PFSK-1 (cell line): ENCODE data around the gene TRIM46. TPM values are rescaled to one million over a fixed set of nuclear protein-coding genes. Genes with fewer than 3 reads are reported as not detected.

ENCODE experiments used
- FOXP2 ChIP-seq: optimal IDR thresholded peaks from 2 replicates; pipeline ENCODE3; 2011; ENCODE audit warnings: borderline replicate concordance, control low read depth, inconsistent platforms; ENCODE audit not compliant: insufficient read depth; ENCODE audit errors: extremely low read length, extremely low read depth
- POLR2AphosphoS5 ChIP-seq: IDR thresholded peaks from 2 replicates; pipeline ENCODE4 v1.6.1; 2012; ENCODE audit warnings: low read depth, mild to moderate bottlenecking, control low read depth, low read length, moderate library complexity
- SIN3A ChIP-seq: IDR thresholded peaks from 2 replicates; pipeline ENCODE4 v1.6.1; 2012; ENCODE audit warnings: mild to moderate bottlenecking, low read length, moderate library complexity, borderline replicate concordance; ENCODE audit not compliant: insufficient read depth
- TAF1 ChIP-seq: IDR thresholded peaks from 2 replicates; pipeline ENCODE4 v1.6.1; 2012; ENCODE audit warnings: low read length, control low read depth, borderline replicate concordance; ENCODE audit not compliant: insufficient read depth
- polyA plus RNA-seq: library from polyadenylated mRNA; unstranded; fragments of >200 nt; gene quantifications from one replicate; pipeline ENCODE4 v1.2.1, GENCODE V29; 2012; ENCODE audit warnings: low read depth, missing spikeins; ENCODE audit not compliant: insufficient read length
- TF ChIP-seq, protein P1 (sequence below), 2 experiments: IDR thresholded peaks; 2 replicates each; pipeline versions ENCODE4 v1.6.1 to v1.8.0; 2011 to 2012; ENCODE audit warnings: low read depth in 2 of 2, low read length in 2 of 2, control low read depth in 1 of 2, inconsistent platforms in 1 of 2, mild to moderate bottlenecking in 1 of 2, moderate library complexity in 1 of 2; ENCODE audit not compliant: insufficient read depth in 1 of 2

The TRIM46 gene, protein sequence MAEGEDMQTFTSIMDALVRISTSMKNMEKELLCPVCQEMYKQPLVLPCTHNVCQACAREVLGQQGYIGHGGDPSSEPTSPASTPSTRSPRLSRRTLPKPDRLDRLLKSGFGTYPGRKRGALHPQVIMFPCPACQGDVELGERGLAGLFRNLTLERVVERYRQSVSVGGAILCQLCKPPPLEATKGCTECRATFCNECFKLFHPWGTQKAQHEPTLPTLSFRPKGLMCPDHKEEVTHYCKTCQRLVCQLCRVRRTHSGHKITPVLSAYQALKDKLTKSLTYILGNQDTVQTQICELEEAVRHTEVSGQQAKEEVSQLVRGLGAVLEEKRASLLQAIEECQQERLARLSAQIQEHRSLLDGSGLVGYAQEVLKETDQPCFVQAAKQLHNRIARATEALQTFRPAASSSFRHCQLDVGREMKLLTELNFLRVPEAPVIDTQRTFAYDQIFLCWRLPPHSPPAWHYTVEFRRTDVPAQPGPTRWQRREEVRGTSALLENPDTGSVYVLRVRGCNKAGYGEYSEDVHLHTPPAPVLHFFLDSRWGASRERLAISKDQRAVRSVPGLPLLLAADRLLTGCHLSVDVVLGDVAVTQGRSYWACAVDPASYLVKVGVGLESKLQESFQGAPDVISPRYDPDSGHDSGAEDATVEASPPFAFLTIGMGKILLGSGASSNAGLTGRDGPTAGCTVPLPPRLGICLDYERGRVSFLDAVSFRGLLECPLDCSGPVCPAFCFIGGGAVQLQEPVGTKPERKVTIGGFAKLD
- polyA plus RNA-seq, result 0.38 TPM

DNA sequence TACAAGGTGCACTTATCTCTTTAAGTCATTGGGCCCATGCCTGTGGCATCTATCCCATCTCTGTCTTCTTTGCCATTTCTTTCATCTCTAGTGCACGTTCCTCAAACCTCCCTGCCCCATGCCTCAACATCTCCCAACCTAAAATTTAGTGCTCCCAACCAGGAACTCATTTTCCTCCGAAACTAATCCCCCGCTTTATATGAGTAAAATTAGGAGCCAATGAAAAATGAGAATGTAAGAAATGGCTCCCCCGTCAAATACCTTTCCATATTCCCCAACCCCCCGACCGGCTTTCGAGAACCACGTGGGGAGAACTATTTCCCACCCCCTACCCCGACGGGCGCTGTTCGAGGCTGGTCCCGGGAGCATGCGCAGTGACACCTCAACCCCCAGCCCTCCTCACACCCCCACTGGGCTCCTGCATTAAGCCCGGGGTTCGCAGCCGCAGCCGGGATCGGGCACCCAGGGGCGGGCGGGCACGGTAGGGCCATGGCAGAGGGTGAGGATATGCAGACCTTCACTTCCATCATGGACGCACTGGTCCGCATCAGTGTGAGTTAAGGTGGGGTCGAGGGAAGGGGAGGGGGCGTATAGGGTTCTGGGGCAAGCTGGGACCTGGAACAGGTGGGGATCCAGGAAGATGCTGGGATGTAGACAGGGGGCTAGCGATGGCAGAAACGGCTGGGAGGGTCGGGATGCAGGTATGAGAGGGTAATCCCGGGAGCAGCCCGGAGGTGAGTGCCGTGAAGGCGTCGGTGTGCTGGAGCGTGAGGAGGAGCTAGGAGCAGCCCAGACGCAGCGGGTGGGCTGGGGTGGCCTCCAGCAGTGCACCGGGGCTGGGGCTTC is at the start of gene TRIM46:
Gene TRIM46 (plus strand): TSS at position 372 of the 846 bp plus-strand sequence. CDS start 118 bp downstream, at position 490.
- no peak for TF ChIP-seq FOXP2
- TF ChIP-seq SIN3A, result no peak
- no peak for TF ChIP-seq TAF1
- no peak for TF ChIP-seq POLR2AphosphoS5
- TF ChIP-seq, protein P1, sequence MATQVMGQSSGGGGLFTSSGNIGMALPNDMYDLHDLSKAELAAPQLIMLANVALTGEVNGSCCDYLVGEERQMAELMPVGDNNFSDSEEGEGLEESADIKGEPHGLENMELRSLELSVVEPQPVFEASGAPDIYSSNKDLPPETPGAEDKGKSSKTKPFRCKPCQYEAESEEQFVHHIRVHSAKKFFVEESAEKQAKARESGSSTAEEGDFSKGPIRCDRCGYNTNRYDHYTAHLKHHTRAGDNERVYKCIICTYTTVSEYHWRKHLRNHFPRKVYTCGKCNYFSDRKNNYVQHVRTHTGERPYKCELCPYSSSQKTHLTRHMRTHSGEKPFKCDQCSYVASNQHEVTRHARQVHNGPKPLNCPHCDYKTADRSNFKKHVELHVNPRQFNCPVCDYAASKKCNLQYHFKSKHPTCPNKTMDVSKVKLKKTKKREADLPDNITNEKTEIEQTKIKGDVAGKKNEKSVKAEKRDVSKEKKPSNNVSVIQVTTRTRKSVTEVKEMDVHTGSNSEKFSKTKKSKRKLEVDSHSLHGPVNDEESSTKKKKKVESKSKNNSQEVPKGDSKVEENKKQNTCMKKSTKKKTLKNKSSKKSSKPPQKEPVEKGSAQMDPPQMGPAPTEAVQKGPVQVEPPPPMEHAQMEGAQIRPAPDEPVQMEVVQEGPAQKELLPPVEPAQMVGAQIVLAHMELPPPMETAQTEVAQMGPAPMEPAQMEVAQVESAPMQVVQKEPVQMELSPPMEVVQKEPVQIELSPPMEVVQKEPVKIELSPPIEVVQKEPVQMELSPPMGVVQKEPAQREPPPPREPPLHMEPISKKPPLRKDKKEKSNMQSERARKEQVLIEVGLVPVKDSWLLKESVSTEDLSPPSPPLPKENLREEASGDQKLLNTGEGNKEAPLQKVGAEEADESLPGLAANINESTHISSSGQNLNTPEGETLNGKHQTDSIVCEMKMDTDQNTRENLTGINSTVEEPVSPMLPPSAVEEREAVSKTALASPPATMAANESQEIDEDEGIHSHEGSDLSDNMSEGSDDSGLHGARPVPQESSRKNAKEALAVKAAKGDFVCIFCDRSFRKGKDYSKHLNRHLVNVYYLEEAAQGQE (IDR thresholded peaks at IDR 0.05; ENCODE audit: insufficient read depth in 1 of 2, low read depth in 2 of 2, low read length in 2 of 2), result no peak

DNA sequence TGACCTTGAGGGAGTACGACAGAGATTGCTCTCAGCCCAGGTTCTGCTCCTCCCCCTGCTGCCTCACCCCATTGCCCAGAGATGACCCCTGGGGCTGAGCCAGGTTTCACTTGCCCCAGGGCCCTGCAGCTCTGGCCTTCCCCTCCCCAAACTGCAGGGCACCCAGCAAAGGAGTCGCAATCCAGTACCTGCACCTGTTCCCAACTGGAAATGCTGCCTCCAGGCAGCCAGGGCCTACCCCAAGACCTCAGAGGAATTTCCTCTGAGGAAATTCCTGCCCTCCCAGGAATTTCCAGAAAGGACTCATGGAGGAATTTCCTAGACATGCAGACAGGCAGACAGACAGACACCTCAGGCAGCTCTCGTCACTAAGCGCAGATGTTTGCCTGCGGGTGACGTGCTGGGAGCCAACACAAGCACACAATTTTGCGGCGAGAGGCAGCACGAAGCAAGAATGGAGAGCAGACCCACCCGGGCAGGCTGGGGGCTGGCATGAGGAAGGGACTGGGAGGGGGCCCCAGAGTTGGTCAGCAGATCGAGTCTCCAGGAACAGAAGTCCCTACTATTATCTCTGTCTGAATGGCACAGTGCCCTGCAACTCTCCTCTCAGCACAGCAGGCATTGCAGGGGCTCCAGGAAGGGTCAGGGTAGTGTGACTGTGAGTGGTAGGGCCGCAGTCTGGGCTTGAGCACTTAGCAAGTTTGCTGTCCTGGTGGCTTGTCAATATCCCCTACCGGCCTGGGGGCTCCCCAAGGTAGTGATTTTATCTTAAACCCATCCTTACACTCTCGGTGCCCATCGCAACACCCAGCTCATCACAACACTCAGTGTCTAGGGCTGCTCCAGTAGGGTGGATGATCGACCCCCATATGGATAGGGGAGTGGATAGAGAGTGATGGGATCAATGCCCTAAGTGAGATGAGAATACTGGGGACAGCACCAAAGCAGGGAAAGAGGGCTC is 48.9 kb upstream of the TRIM46 start:
- TF ChIP-seq SIN3A, result no peak
- TF ChIP-seq TAF1, result no peak

DNA sequence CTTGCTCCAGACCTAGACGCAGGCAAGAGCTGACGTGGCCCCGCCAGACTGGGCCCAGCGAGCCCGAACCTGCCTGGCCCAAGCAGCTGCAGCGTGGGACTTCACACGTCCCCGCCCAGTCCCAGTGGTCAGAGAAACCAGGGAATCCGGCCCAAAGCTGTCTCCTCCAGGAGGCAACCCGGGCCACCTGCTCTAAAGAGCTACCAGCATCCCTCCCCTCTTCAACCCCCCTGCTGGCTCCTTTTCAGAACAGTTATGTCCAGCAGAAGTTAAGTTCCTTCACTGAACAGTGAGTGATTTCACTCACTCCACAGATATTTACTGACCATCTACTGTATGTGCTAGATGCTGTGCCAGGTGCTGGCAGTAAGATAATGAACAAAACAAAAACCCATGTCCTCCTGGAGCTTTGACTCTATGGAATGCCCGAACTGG is 48.1 kb upstream of the TRIM46 start:
- TF ChIP-seq FOXP2, result no peak
- TF ChIP-seq, protein P1 (IDR thresholded peaks at IDR 0.05; ENCODE audit: insufficient read depth in 1 of 2, low read depth in 2 of 2, low read length in 2 of 2), result no peak
- no peak for TF ChIP-seq POLR2AphosphoS5
- no peak for TF ChIP-seq SIN3A
- no peak for TF ChIP-seq TAF1

DNA sequence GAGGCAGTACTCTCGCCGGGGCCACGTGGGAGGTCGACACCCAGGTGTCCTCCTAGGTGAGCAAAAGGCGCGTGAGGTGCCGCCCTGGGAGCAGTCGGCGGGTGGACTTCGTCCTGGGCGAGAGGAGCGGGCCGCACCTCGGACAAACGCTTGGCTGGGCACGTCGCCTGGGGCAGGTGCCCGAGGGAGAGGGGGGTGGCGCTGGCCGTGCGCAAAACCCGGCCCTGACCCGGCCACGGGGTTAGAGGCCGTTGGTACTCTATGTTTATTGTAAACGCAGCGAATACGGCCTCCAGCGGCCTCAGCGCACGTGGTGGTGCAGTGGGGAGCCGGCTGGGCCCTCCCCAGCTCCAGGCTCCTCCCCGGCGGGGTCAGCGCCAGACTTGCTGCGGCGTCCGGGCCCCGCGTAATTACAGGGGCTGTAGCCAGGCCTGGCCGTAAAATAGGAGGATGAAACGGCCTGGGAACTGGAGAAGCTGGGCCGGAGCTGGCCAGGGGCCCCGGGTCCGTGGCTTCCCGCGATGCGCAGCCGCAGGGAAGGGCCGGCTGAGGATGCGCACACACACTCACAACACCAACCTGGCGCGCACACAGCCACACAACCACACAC is 47.6 kb upstream of the TRIM46 start:
- no peak for TF ChIP-seq TAF1
- TF ChIP-seq POLR2AphosphoS5, result no peak
- TF ChIP-seq SIN3A, result no peak
- no peak for TF ChIP-seq FOXP2
- TF ChIP-seq, protein P1 (IDR thresholded peaks at IDR 0.05; ENCODE audit: insufficient read depth in 1 of 2, low read depth in 2 of 2, low read length in 2 of 2), result no peak
